BLaER1 treated with 17β-estradiol and CSF1 and Interleukin-3, amounts not matched to agents 10 nM and 100 nM (cell line): ENCODE measurements around the gene AKT1.

Experiments used
- H3K27ac ChIP-seq, 11 experiments: shearing (Covaris generic); formaldehyde crosslinking; 2 replicates each; pipeline ENCODE4 v1.8.1; 2022
- H3K27me3 ChIP-seq, 11 experiments: shearing (Covaris generic); formaldehyde crosslinking; 2 replicates each; pipeline ENCODE4 v1.8.1; 2022
- H3K36me3 ChIP-seq, 11 experiments: shearing (Covaris generic); formaldehyde crosslinking; 2 replicates each; pipeline ENCODE4 v1.8.1; 2022
- H3K4me1 ChIP-seq, 10 experiments: shearing (Covaris generic); formaldehyde crosslinking; 2 replicates each; pipeline ENCODE4 v1.8.1; 2022
- H3K4me2 ChIP-seq, 11 experiments: shearing (Covaris generic); formaldehyde crosslinking; 2 replicates each; pipeline ENCODE4 v1.8.1; 2022
- H3K4me3 ChIP-seq, 10 experiments: shearing (Covaris generic); formaldehyde crosslinking; 2 replicates each; pipeline ENCODE4 v1.8.1; 2022
- H3K9ac ChIP-seq, 11 experiments: shearing (Covaris generic); formaldehyde crosslinking; 2 replicates each; pipeline ENCODE4 v1.8.1; 2022
- H3K9me3 ChIP-seq, 11 experiments: shearing (Covaris generic); formaldehyde crosslinking; replicated peaks in 1 of 11; 2 replicates each; pipeline ENCODE4 v1.8.1; 2022
- H4K20me1 ChIP-seq, 11 experiments: shearing (Covaris generic); formaldehyde crosslinking; 2 replicates each; pipeline ENCODE4 v1.8.1; 2022
- Cebpa-rat ChIP-seq, 11 experiments: shearing (Covaris generic); IDR thresholded peaks; 2 replicates each; pipeline ENCODE4 v1.8.1; 2022

AKT1 gene

GRCh38 chr14:104766256-104766862 is 29.2 kb downstream of the AKT1 start:
- Histone ChIP-seq H3K4me2 (no peak overlapping the region), H4K20me1 (peaks cover 0 to 49% (median 28%) of the 10 kb centered on the region in 11 experiments; a peak in 21 of 22 replicates), H3K36me3 (peaks cover 22 to 77% (median 46%) of the 10 kb centered on the region in 11 experiments), H3K27ac (no peak overlapping the region), H3K27me3 (no peaks in the 10 kb centered on the region), H3K4me1 (peaks cover 6 to 29% (median 23%) of the 10 kb centered on the region in 10 experiments), H3K4me3 (no peak overlapping the region), H3K9ac (no peak overlapping the region), H3K9me3 (peaks cover 4 to 20% (median 15%) of the 10 kb centered on the region in 11 experiments; a peak in 21 of 22 replicates)
- TF ChIP-seq Cebpa-rat (IDR thresholded peaks at IDR 0.05): no peak

- Histone ChIP-seq H3K9ac (no peak overlapping the region), H3K27ac (no peak overlapping the region), H3K4me2 (no peak overlapping the region), H4K20me1 (peaks cover 0 to 49% (median 27%) of the 10 kb centered on the region in 11 experiments; a peak in 20 of 22 replicates), H3K4me1 (peaks cover 6 to 29% (median 23%) of the 10 kb centered on the region in 10 experiments), H3K27me3 (no peaks in the 10 kb centered on the region), H3K9me3 (peaks cover 0 to 14% (median 9%) of the 10 kb centered on the region in 11 experiments; a peak in 13 of 22 replicates), H3K36me3 (peaks cover 17 to 77% (median 46%) of the 10 kb centered on the region in 11 experiments), H3K4me3 (no peak overlapping the region)
- TF ChIP-seq Cebpa-rat (IDR thresholded peaks at IDR 0.05): no peak
Measured at GRCh38 chr14:104765517-104765916, 30.0 kb downstream of the AKT1 start.

GRCh38 chr14:104758981-104759969 is 36.3 kb downstream of the AKT1 start:
- no peak overlapping the region for H3K27ac ChIP-seq
- no peak for TF ChIP-seq Cebpa-rat (IDR thresholded peaks at IDR 0.05)
- H3K9ac ChIP-seq: peak overlapping the region in 4 of 11 experiments; percentile 9 to 18 (median 12); a peak in 3 of 22 replicates
- H3K4me3 ChIP-seq: no peak overlapping the region
- H3K27me3 ChIP-seq: no peaks in the 10 kb centered on the region
- H3K36me3 ChIP-seq: peaks cover 63 to 93% (median 84%) of the 10 kb centered on the region in 11 experiments
- H3K9me3 ChIP-seq: no peaks in the 10 kb centered on the region
- peaks cover 15 to 80% (median 63%) of the 10 kb centered on the region in 11 experiments; a peak in 20 of 22 replicates for H4K20me1 ChIP-seq
- H3K4me2 ChIP-seq: no peak overlapping the region
- peaks cover 20 to 38% (median 31%) of the 10 kb centered on the region in 10 experiments for H3K4me1 ChIP-seq

- no peaks in the 10 kb centered on the region for H3K9me3 ChIP-seq
- H3K4me1 ChIP-seq: peaks cover 26 to 45% (median 38%) of the 10 kb centered on the region in 10 experiments
- H3K36me3 ChIP-seq: peaks cover 63 to 88% (median 82%) of the 10 kb centered on the region in 11 experiments
- H3K9ac ChIP-seq: peak overlapping the region in 5 of 11 experiments; percentile 4 to 45 (median 33); a peak in 5 of 22 replicates
- H3K27ac ChIP-seq: peak overlapping the region in 3 of 11 experiments; percentile 30 to 34 (median 30); a peak in 3 of 22 replicates
- H3K4me3 ChIP-seq: no peak overlapping the region
- no peaks in the 10 kb centered on the region for H3K27me3 ChIP-seq
- peaks cover 21 to 92% (median 74%) of the 10 kb centered on the region in 11 experiments; a peak in 20 of 22 replicates for H4K20me1 ChIP-seq
- TF ChIP-seq Cebpa-rat (IDR thresholded peaks at IDR 0.05): no peak
- H3K4me2 ChIP-seq: no peak overlapping the region; a peak in 1 of 22 replicates
Measured at GRCh38 chr14:104757681-104758392, 37.7 kb downstream of the AKT1 start.

- Histone ChIP-seq H3K4me2 (peak overlapping the region in 5 of 11 experiments; percentile 54 to 99 (median 96); a peak in 8 of 22 replicates), H3K4me3 (no peak overlapping the region), H3K27ac (peak overlapping the region in 4 of 11 experiments; percentile 3 to 34 (median 30); a peak in 5 of 22 replicates), H3K4me1 (peaks cover 26 to 46% (median 39%) of the 10 kb centered on the region in 10 experiments), H3K9ac (peak overlapping the region in 5 of 11 experiments; percentile 26 to 45 (median 33); a peak in 6 of 22 replicates), H3K27me3 (no peaks in the 10 kb centered on the region), H3K9me3 (no peaks in the 10 kb centered on the region), H4K20me1 (peaks cover 21 to 91% (median 74%) of the 10 kb centered on the region in 11 experiments; a peak in 20 of 22 replicates), H3K36me3 (peaks cover 62 to 82% (median 78%) of the 10 kb centered on the region in 11 experiments)
- TF ChIP-seq Cebpa-rat (IDR thresholded peaks at IDR 0.05): no peak
Measured at GRCh38 chr14:104757238-104757585, 38.3 kb downstream of the AKT1 start.

GRCh38 chr14:104756477-104757237 is 38.9 kb downstream of the AKT1 start:
- Histone ChIP-seq H3K36me3 (peaks cover 57 to 76% (median 72%) of the 10 kb centered on the region in 11 experiments), H3K9me3 (peaks cover 0 to 2% (median 1%) of the 10 kb centered on the region in 11 experiments; a peak in 10 of 22 replicates), H3K27me3 (no peaks in the 10 kb centered on the region), H3K4me1 (peaks cover 32 to 51% (median 44%) of the 10 kb centered on the region in 10 experiments), H3K9ac (peak overlapping the region in 9 of 11 experiments; percentile 29 to 99 (median 97); a peak in 13 of 22 replicates), H4K20me1 (peaks cover 21 to 86% (median 74%) of the 10 kb centered on the region in 11 experiments; a peak in 20 of 22 replicates), H3K4me2 (peak overlapping the region in 10 of 11 experiments; percentile 28 to 99 (median 96); a peak in 20 of 22 replicates), H3K27ac (peak overlapping the region in 7 of 11 experiments; percentile 4 to 53 (median 30); a peak in 8 of 22 replicates), H3K4me3 (no peak overlapping the region; a peak in 1 of 20 replicates)
- TF ChIP-seq Cebpa-rat (IDR thresholded peaks at IDR 0.05): no peak

GRCh38 chr14:104755621-104756020 is 39.9 kb downstream of the AKT1 start:
- peak overlapping the region in 10 of 11 experiments; percentile 91 to 99 (median 96); a peak in 18 of 22 replicates for H3K4me2 ChIP-seq
- H3K4me1 ChIP-seq: peaks cover 37 to 54% (median 49%) of the 10 kb centered on the region in 10 experiments
- H3K27me3 ChIP-seq: no peaks in the 10 kb centered on the region
- no peak for TF ChIP-seq Cebpa-rat (IDR thresholded peaks at IDR 0.05)
- H4K20me1 ChIP-seq: peaks cover 21 to 76% (median 70%) of the 10 kb centered on the region in 11 experiments; a peak in 20 of 22 replicates
- peaks cover 49 to 66% (median 62%) of the 10 kb centered on the region in 11 experiments for H3K36me3 ChIP-seq
- 0 out of 20 replicates have a peak overlapping the region, but pooled peaks of 1 of the 10 experiments have one; percentile 98 for H3K4me3 ChIP-seq
- peak overlapping the region in 10 of 11 experiments; percentile 92 to 99 (median 98); a peak in 18 of 22 replicates for H3K9ac ChIP-seq
- peaks cover 0 to 13% (median 12%) of the 10 kb centered on the region in 11 experiments; a peak in 16 of 22 replicates for H3K9me3 ChIP-seq
- H3K27ac ChIP-seq: peak overlapping the region in 2 of 11 experiments; percentile 6 to 53; a peak in 2 of 22 replicates
